Natural killer cell treated with Interleukin-12 subunit alpha and Interleukin-12 subunit beta and Interleukin-15 and Interleukin-18, amount 100 ng/mL, for 72 hours (primary cell): ENCODE results near the gene DSC3. TPM values are rescaled to one million over a fixed set of nuclear protein-coding genes. Genes with fewer than 3 reads are reported as not detected.

ENCODE experiments used
- total RNA-seq, 2 donors: library from RNA; stranded (reverse); gene quantifications; one replicate each; pipeline ENCODE4 v1.2.3, GENCODE V29; 2022

Gene DSC3
- total RNA-seq, 2 donors from 2014 or later: not detected

Other genes with a start within 250 kb of the DSC3 start
- not detected for gene DSC2, start 59.7 kb upstream of the DSC3 start, total RNA-seq
- gene DSC1, start 120.1 kb upstream of the DSC3 start, total RNA-seq: not detected